ENCODE results near the gene SAMD4A.

The SAMD4A gene

DNA sequence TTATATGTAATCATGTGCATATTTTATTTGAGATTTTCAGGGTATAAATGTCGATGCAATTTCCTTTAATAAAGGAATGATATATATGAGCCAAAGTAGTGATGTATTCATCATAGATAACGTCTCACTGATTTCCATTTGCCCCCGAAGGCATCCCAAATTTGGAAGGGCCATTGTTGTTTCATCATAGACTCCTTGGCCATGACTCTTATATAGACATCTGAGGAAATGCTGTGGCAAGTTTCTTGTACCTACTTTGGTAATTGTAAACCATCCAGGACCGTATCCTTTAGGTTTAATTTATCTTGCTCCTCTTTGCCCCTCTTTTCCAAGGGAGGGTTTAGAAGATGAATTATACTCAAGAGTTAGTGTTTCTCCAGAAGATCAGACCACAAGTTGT lies 84.7 kb downstream of the SAMD4A start:
- no peak overlapping the region for H3K27ac ChIP-seq (ENCODE audit: low read depth, low read length, poor library complexity, severe bottlenecking)
- no peak overlapping the region for H3K4me2 ChIP-seq (ENCODE audit: low read length)

GRCh38 chr14:54652188-54652587 lies 85.3 kb downstream of the SAMD4A start:
- H3K36me3 ChIP-seq (ENCODE audit: insufficient read depth, low read length) = no peaks in the 10 kb centered on the region
- peaks cover 3% of the 10 kb centered on the region; the same call in 1 of the 2 replicates for H3K27me3 ChIP-seq (ENCODE audit: insufficient read depth, low read length)
- no peaks in the 10 kb centered on the region for H3F3A ChIP-seq (ENCODE audit: insufficient read depth, low read length)
- no peaks in the 10 kb centered on the region for H4K20me1 ChIP-seq (ENCODE audit: insufficient read depth, low read length)
- no peak overlapping the region for H3K9ac ChIP-seq (ENCODE audit: low read length)
- no peaks in the 10 kb centered on the region for H3K79me2 ChIP-seq (ENCODE audit: insufficient read depth, low read length)
- no peak overlapping the region for H2AFZ ChIP-seq (ENCODE audit: low read length)
- no peak overlapping the region for H3K4me3 ChIP-seq (ENCODE audit: low read depth, low read length, poor library complexity, severe bottlenecking)
- no peak for TF ChIP-seq CTCF (IDR thresholded peaks at IDR 0.05; ENCODE audit: low read length)
- TF ChIP-seq EZH2 (IDR thresholded peaks at IDR 0.05; ENCODE audit: borderline replicate concordance, low read length) = no peak
- no peaks in the 10 kb centered on the region for H3K9me2 ChIP-seq (ENCODE audit: low read depth, low read length)
- H3K9me3 ChIP-seq (ENCODE audit: low read length) = no peaks in the 10 kb centered on the region
- no peaks in the 10 kb centered on the region for H3K4me1 ChIP-seq (ENCODE audit: insufficient read depth, low read length, severe bottlenecking)
- no peak overlapping the region for H3K4me2 ChIP-seq (ENCODE audit: low read length)
- H3K27ac ChIP-seq (ENCODE audit: low read depth, low read length, poor library complexity, severe bottlenecking) = no peak overlapping the region

More for the DNA sequence above, 84.7 kb downstream of the SAMD4A start:
- Histone ChIP-seq H3K36me3 (ENCODE audit: insufficient read depth, low read length) (no peaks in the 10 kb centered on the region), H3K79me2 (ENCODE audit: insufficient read depth, low read length) (no peaks in the 10 kb centered on the region), H3K9ac (ENCODE audit: low read length) (no peak overlapping the region), H4K20me1 (ENCODE audit: insufficient read depth, low read length) (no peaks in the 10 kb centered on the region), H3K4me1 (ENCODE audit: insufficient read depth, low read length, severe bottlenecking) (no peaks in the 10 kb centered on the region), H3K27me3 (ENCODE audit: insufficient read depth, low read length) (peaks cover 3% of the 10 kb centered on the region; the same call in 1 of the 2 replicates), H3K9me3 (ENCODE audit: low read length) (no peaks in the 10 kb centered on the region), H3K9me2 (ENCODE audit: low read depth, low read length) (no peaks in the 10 kb centered on the region), H3F3A (ENCODE audit: insufficient read depth, low read length) (no peaks in the 10 kb centered on the region), H2AFZ (ENCODE audit: low read length) (no peak overlapping the region), H3K4me3 (ENCODE audit: low read depth, low read length, poor library complexity, severe bottlenecking) (no peak overlapping the region)
- TF ChIP-seq EZH2 (IDR thresholded peaks at IDR 0.05; ENCODE audit: borderline replicate concordance, low read length) (no peak), CTCF (IDR thresholded peaks at IDR 0.05; ENCODE audit: low read length) (no peak)

- Histone ChIP-seq H3K9me3 (ENCODE audit: low read length) (no peaks in the 10 kb centered on the region), H2AFZ (ENCODE audit: low read length) (no peak overlapping the region), H3K36me3 (ENCODE audit: insufficient read depth, low read length) (no peaks in the 10 kb centered on the region), H3K4me1 (ENCODE audit: insufficient read depth, low read length, severe bottlenecking) (no peaks in the 10 kb centered on the region), H3K4me3 (ENCODE audit: low read depth, low read length, poor library complexity, severe bottlenecking) (no peak overlapping the region), H3K27ac (ENCODE audit: low read depth, low read length, poor library complexity, severe bottlenecking) (no peak overlapping the region), H4K20me1 (ENCODE audit: insufficient read depth, low read length) (no peaks in the 10 kb centered on the region), H3K79me2 (ENCODE audit: insufficient read depth, low read length) (no peaks in the 10 kb centered on the region), H3K9ac (ENCODE audit: low read length) (no peak overlapping the region), H3K4me2 (ENCODE audit: low read length) (no peak overlapping the region), H3K9me2 (ENCODE audit: low read depth, low read length) (no peaks in the 10 kb centered on the region), H3F3A (ENCODE audit: insufficient read depth, low read length) (no peaks in the 10 kb centered on the region), H3K27me3 (ENCODE audit: insufficient read depth, low read length) (peaks cover 3% of the 10 kb centered on the region; the same call in 1 of the 2 replicates)
- TF ChIP-seq CTCF (IDR thresholded peaks at IDR 0.05; ENCODE audit: low read length) = no peak
- no peak for TF ChIP-seq EZH2 (IDR thresholded peaks at IDR 0.05; ENCODE audit: borderline replicate concordance, low read length)
Measured at GRCh38 chr14:54652605-54653052, 85.7 kb downstream of the SAMD4A start.

All from OCI-LY1 (cell line).